Smooth muscle cell (in vitro differentiated cells): ENCODE measurements around the gene JAM3. TPM values are rescaled to one million over a fixed set of nuclear protein-coding genes. Genes with fewer than 3 reads are reported as not detected.

Source experiments
- DNase-seq: peaks from one replicate; lab custom pipeline; 2025; ENCODE audit not compliant: unreplicated experiment; lab: John Stamatoyannopoulos, UW
- H2AFZ ChIP-seq: fragments of 200-600 bp; sonication (generic); 2 replicates; pipeline ENCODE4 v1.6.0; 2016; ENCODE audit warnings: antibody characterized with exemption, low read depth, mild to moderate bottlenecking
- H3F3A ChIP-seq: fragments of 200-600 bp; sonication (generic); 2 replicates; pipeline ENCODE4 v1.6.0; 2017; ENCODE audit warnings: antibody characterized with exemption, low read depth
- H3K27ac ChIP-seq: fragments of 200-600 bp; sonication (generic); 2 replicates; pipeline ENCODE4 v1.5.1; 2016; ENCODE audit warnings: low read depth, mild to moderate bottlenecking
- H3K27me3 ChIP-seq: fragments of 200-600 bp; sonication (generic); 2 replicates; pipeline ENCODE4 v1.6.1; 2016; ENCODE audit warnings: low read depth, mild to moderate bottlenecking
- H3K36me3 ChIP-seq: fragments of 200-600 bp; sonication (generic); 2 replicates; pipeline ENCODE4 v1.5.1; 2016; ENCODE audit warnings: low read depth
- H3K4me1 ChIP-seq: fragments of 200-600 bp; sonication (generic); 2 replicates; pipeline ENCODE4 v1.5.1; 2016; ENCODE audit warnings: low read depth
- H3K4me2 ChIP-seq: fragments of 200-600 bp; sonication (generic); 2 replicates; pipeline ENCODE4 v1.6.0; 2016; ENCODE audit warnings: mild to moderate bottlenecking
- H3K4me3 ChIP-seq: fragments of 200-600 bp; sonication (generic); 2 replicates; pipeline ENCODE4 v1.5.1; 2016; ENCODE audit warnings: mild to moderate bottlenecking
- H3K79me2 ChIP-seq: fragments of 200-600 bp; sonication (generic); 2 replicates; pipeline ENCODE4 v1.6.0; 2016; ENCODE audit warnings: low read depth, mild to moderate bottlenecking
- H3K9ac ChIP-seq: fragments of 200-600 bp; sonication (generic); 2 replicates; pipeline ENCODE4 v1.6.0; 2016; ENCODE audit warnings: low read depth
- H3K9me3 ChIP-seq: fragments of 200-600 bp; sonication (generic); replicated peaks from 2 replicates; pipeline ENCODE4 v1.5.1; 2016; ENCODE audit warnings: low read depth
- H4K20me1 ChIP-seq: fragments of 200-600 bp; sonication (generic); 2 replicates; pipeline ENCODE4 v1.6.0; 2016; ENCODE audit warnings: low read depth
- CTCF ChIP-seq: fragments of 200-600 bp; sonication (generic); IDR thresholded peaks from 2 replicates; pipeline ENCODE4 v1.5.1; 2017; ENCODE audit warnings: borderline replicate concordance, mild to moderate bottlenecking, antibody characterized with exemption; ENCODE audit not compliant: insufficient read depth, poor library complexity, severe bottlenecking
- WGBS: methylation state at CpG from one replicate; pipeline ENCODE4 v1.1.7; 2016; ENCODE audit warnings: low lambda C conversion rate; 5-methylcytosine and 5-hydroxymethylcytosine counted together
- polyA plus RNA-seq: library from polyadenylated mRNA; unstranded; fragments of >200 nt; fragmentation: Nextera tagmentation; extraction: Ambion mirVana; gene quantifications from 2 replicates; pipeline ENCODE4 v1.2.1, GENCODE V29; 2016
- total RNA-seq: library from RNA; depleted of rRNA; stranded (reverse); fragments of >200 nt; gene quantifications from 2 replicates; pipeline ENCODE4 v1.2.3, GENCODE V29; 2014

Gene JAM3
- total RNA-seq = 75.5 and 91.7 TPM in 2 replicates
- polyA plus RNA-seq = 59.3 and 82.9 TPM in 2 replicates

GRCh38 chr11:134068829-134069425 lies at the start of gene JAM3:
Gene JAM3 (plus strand): TSS chr11:134069072. CDS start chr11:134069084, 12 bp downstream.
- Histone ChIP-seq H4K20me1 (peaks cover 36% of the 10 kb centered on the region), H3K9ac (peak within 1 kb of the TSS; percentile 78), H3K9me3 (no peaks in the 10 kb centered on the region), H3K4me3 (peak within 1 kb of the TSS; percentile 79), H3K4me2 (peak within 1 kb of the TSS; percentile 90), H3K79me2 (peaks cover 46% of the 10 kb centered on the region), H3F3A (no peaks in the 10 kb centered on the region), H3K4me1 (peaks cover 15% of the 10 kb centered on the region), H3K27ac (peak within 1 kb of the TSS; percentile 59), H3K36me3 (no peaks in the 10 kb centered on the region), H3K27me3 (peaks cover 7% of the 10 kb centered on the region), H2AFZ (peak within 1 kb of the TSS; percentile 95)
- WGBS = 1% methylated on average over 43 of the region's 57 CpGs
- DNase-seq = peak; percentile 89
- no peak for TF ChIP-seq CTCF

- H3K9me3 ChIP-seq = no peaks in the 10 kb centered on the region
- no peak overlapping the region for H3K9ac ChIP-seq
- TF ChIP-seq CTCF = no peak
- H3K27ac ChIP-seq = no peak overlapping the region
- H3K79me2 ChIP-seq = no peaks in the 10 kb centered on the region
- H2AFZ ChIP-seq = no peak overlapping the region
- no peaks in the 10 kb centered on the region for H3F3A ChIP-seq
- peaks cover 18% of the 10 kb centered on the region for H3K27me3 ChIP-seq
- WGBS = 87% methylated on average over 7 of the region's 7 CpGs
- H3K4me3 ChIP-seq = no peak overlapping the region
- H3K36me3 ChIP-seq = no peaks in the 10 kb centered on the region
- no peak overlapping the region for H3K4me2 ChIP-seq
- DNase-seq = no peak
- H3K4me1 ChIP-seq = no peaks in the 10 kb centered on the region
- H4K20me1 ChIP-seq = no peaks in the 10 kb centered on the region
Measured at GRCh38 chr11:134019500-134019899, 49.4 kb upstream of the JAM3 start.

GRCh38 chr11:134020598-134020997 lies 48.3 kb upstream of the JAM3 start:
- Histone ChIP-seq H2AFZ (no peak overlapping the region), H3K27ac (no peak overlapping the region), H3K79me2 (no peaks in the 10 kb centered on the region), H3K9me3 (no peaks in the 10 kb centered on the region), H3F3A (no peaks in the 10 kb centered on the region), H3K36me3 (no peaks in the 10 kb centered on the region), H3K4me1 (no peaks in the 10 kb centered on the region), H3K4me3 (no peak overlapping the region), H3K4me2 (no peak overlapping the region), H3K27me3 (peaks cover 14% of the 10 kb centered on the region), H3K9ac (no peak overlapping the region), H4K20me1 (no peaks in the 10 kb centered on the region)
- DNase-seq = no peak
- no peak for TF ChIP-seq CTCF
- 91% methylated on average over 13 of the region's 13 CpGs for WGBS

- H3K27me3 ChIP-seq = peaks cover 7% of the 10 kb centered on the region
- no peak for DNase-seq
- H4K20me1 ChIP-seq = no peaks in the 10 kb centered on the region
- H3K79me2 ChIP-seq = no peaks in the 10 kb centered on the region
- TF ChIP-seq CTCF = no peak
- no peaks in the 10 kb centered on the region for H3K36me3 ChIP-seq
- no peak overlapping the region for H3K9ac ChIP-seq
- no peak overlapping the region for H3K4me2 ChIP-seq
- no peak overlapping the region for H3K4me3 ChIP-seq
- peaks cover 3% of the 10 kb centered on the region for H3K4me1 ChIP-seq
- H3K9me3 ChIP-seq = no peaks in the 10 kb centered on the region
- no peaks in the 10 kb centered on the region for H3F3A ChIP-seq
- 89% methylated on average over 7 of the region's 7 CpGs for whole genome bisulfite sequencing
- H3K27ac ChIP-seq = no peak overlapping the region
- no peak overlapping the region for H2AFZ ChIP-seq
Measured at GRCh38 chr11:134021326-134021725, 47.5 kb upstream of the JAM3 start.
